ENCODE data around the gene ZNF280B. TPM values are rescaled to one million over a fixed set of nuclear protein-coding genes. Genes with fewer than 3 reads are reported as not detected.

Gene ZNF280B, protein sequence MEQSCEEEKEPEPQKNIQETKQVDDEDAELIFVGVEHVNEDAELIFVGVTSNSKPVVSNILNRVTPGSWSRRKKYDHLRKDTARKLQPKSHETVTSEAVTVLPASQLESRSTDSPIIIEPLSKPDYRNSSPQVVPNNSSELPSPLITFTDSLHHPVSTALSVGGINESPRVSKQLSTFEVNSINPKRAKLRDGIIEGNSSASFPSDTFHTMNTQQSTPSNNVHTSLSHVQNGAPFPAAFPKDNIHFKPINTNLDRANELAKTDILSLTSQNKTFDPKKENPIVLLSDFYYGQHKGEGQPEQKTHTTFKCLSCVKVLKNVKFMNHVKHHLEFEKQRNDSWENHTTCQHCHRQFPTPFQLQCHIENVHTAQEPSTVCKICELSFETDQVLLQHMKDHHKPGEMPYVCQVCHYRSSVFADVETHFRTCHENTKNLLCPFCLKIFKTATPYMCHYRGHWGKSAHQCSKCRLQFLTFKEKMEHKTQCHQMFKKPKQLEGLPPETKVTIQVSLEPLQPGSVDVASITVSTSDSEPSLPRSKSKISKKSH
- total RNA-seq, result under 1 TPM in 3 of 4 donors, not detected in 1; 0.08 to 0.19 (median 0.18) TPM

DNA sequence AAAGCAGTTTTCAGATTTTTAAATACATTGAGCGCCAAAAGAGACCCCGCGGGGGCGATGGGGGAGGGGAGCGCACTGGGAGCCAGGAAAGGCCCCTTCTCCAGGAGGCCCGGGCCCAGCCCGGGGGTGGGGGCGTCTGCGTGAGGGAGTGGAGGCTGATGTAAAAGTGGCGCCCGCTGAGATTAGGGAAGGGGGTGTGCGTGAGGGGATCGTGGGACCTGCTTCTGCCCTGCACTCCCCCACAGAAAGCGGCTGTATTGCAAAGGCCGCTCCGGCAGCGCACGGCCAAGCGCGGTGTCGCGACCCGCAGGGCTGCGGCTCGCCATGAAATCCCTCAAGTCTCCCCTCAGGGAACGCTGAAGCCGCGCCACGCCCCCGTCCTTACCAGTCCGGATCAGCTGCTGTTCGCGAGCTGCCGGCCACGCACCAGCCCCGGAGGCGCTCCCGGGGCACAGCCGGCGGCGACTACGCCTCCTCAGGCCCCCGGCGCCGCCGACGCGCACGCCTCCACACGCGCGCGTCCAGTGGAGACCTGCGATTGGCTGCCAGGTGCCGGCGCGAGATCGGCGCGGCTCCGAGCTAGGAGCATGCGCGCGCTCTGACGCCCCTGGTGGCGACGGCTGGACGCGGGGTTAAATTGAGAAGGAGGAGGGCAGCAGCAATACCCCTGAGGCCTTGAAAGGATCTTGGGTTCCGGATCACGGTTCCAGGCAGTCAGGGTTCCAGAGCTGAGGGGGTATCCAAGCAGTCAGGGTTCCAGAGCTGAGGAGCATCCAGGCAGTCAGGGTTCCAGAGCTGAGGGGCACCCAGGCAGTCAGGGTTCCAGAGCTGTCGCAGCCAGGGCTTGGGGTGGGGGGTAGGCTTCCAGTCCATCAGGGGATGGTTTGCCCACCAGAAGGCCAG, at the start of gene ZNF280B:
ZNF280B (minus strand) TSS at position 469 of the 903 bp plus-strand sequence. CDS start 19,344 bp downstream, outside the sequence.
- 12 to 21% methylated on average over 8 to 15 of the region's 72 CpGs for WGBS, 2 donors
- peak within 1 kb of the TSS; percentile 14 to 67 (median 40) for H3K4me3 ChIP-seq
- peak; percentile 5 for DNase-seq
- peaks cover 0 to 37% (median 1%) of the 10 kb centered on the region in 4 donors for H3K27me3 ChIP-seq
- no peak within 1 kb of the TSS for H3K27ac ChIP-seq
- peaks cover 0 to 24% (median 7%) of the 10 kb centered on the region in 3 donors for H3K9me3 ChIP-seq
- peaks cover 0 to 9% (median 0%) of the 10 kb centered on the region in 3 donors for H3K4me1 ChIP-seq
- intact Hi-C loops (cut with DNase I), result no loop called here
- peak in 1 of 4 donors; percentile 24 for TF ChIP-seq POLR2A (IDR thresholded peaks at IDR 0.05)
- TF ChIP-seq, protein P1, sequence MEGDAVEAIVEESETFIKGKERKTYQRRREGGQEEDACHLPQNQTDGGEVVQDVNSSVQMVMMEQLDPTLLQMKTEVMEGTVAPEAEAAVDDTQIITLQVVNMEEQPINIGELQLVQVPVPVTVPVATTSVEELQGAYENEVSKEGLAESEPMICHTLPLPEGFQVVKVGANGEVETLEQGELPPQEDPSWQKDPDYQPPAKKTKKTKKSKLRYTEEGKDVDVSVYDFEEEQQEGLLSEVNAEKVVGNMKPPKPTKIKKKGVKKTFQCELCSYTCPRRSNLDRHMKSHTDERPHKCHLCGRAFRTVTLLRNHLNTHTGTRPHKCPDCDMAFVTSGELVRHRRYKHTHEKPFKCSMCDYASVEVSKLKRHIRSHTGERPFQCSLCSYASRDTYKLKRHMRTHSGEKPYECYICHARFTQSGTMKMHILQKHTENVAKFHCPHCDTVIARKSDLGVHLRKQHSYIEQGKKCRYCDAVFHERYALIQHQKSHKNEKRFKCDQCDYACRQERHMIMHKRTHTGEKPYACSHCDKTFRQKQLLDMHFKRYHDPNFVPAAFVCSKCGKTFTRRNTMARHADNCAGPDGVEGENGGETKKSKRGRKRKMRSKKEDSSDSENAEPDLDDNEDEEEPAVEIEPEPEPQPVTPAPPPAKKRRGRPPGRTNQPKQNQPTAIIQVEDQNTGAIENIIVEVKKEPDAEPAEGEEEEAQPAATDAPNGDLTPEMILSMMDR (IDR thresholded peaks at IDR 0.05), result peak in 3 of 6 experiments; percentile 14 to 47 (median 15)
- no peaks in the 10 kb centered on the region for H3K36me3 ChIP-seq

DNA sequence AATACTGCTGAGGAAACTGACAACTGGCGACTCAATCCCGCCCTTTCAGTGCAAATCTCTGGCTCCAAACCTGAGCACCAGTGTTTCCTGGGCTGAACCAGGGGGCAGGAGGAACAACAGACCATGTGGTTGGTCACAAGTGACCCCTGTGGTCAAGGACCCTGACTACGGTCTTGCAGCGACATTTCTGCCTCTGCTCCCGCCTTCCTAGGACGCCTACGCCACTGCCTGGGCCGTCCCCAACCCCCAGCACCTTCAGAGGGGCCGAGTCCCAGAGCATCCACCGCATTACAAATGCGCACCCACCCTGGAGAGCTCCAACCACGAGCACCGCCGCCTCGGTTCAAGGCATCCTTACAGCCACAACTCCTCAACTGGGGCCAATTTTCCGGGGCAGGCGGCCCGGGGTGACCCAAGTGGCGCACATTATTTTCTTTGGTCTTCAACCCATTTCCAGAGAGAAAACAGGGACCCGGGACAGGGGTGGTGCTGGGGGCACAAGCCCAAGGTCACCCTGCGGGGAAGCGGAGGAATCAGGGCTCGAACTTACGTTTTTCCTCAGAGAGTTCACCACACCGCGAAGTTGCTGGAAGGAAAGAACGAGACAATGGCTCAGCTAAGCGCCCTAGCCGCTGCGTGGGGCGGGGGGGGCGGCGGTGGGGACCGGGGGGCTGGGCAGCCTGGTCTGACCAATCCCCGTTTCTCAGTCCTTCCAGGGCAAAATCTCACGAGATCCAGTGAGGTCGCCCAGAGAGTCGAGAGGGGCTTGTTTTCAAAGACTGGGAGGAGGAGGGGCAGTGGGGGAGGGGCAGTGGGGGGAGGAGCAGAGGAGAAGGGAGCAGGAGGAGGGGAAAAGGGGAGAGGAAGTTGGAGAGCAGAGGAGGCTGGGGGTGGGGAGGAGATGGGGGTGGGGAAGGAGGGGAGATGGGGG, 48.7 kb upstream of the ZNF280B start:
- no peak for DNase-seq
- H3K4me3 ChIP-seq, result no peak overlapping the region
- 90 to 97% methylated on average over 12 to 15 of the region's 38 CpGs for WGBS, 2 donors
- TF ChIP-seq, protein P1 (IDR thresholded peaks at IDR 0.05), result no peak
- TF ChIP-seq POLR2A (IDR thresholded peaks at IDR 0.05), result no peak
- no peaks in the 10 kb centered on the region for H3K27me3 ChIP-seq
- H3K9me3 ChIP-seq, result no peaks in the 10 kb centered on the region
- H3K36me3 ChIP-seq, result no peaks in the 10 kb centered on the region
- H3K27ac ChIP-seq, result no peak overlapping the region
- no peaks in the 10 kb centered on the region for H3K4me1 ChIP-seq
- intact Hi-C loops (cut with DNase I), result no loop called here

DNA sequence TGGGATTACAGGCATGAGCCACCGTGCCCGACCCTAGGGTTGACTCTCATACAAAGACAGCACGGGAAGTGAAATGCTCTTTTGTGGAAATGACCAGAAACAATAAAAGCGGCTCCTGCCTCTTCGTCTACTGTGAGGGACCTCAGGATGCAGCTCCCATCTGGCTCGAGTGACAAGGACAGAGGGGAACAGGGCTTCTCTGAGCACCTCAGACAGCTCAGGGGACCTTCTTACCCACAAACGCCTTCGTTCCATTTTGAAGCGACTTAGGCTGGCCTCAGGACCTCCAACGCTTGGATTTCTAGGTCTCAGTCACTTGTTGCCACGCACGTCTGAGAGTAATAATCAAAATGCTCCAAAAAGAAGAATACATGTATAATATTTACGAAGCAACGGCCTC, 48.0 kb upstream of the ZNF280B start:
- H3K9me3 ChIP-seq, result no peaks in the 10 kb centered on the region
- WGBS, 2 donors, result 78 to 83% methylated on average over 9 of the region's 14 CpGs
- no peak overlapping the region for H3K4me3 ChIP-seq
- H3K4me1 ChIP-seq, result no peaks in the 10 kb centered on the region
- H3K27ac ChIP-seq, result no peak overlapping the region
- no peaks in the 10 kb centered on the region for H3K36me3 ChIP-seq
- no peaks in the 10 kb centered on the region for H3K27me3 ChIP-seq
- intact Hi-C loops (cut with DNase I), result no loop called here
- no peak for DNase-seq
- TF ChIP-seq, protein P1 (IDR thresholded peaks at IDR 0.05), result no peak
- no peak for TF ChIP-seq POLR2A (IDR thresholded peaks at IDR 0.05)

DNA sequence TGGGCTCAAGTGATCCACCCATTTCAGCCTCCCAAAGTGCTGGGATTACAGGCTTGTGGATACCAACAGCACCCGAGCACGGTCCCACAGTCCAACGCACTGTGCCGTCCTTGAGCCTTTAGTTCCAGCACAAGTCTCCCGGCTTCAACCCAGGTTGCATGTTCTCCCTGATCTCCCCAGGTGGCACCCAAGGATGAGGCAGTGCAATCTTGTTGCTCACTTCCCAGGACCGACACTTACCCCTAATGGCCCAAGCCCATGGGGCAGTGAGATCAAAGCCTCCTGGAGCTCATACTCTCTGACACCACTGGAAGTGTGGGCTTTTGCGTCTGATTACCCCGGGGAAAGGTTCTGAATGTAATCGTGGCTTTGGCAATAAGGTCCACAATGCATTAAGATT, 47.1 kb upstream of the ZNF280B start:
- no peaks in the 10 kb centered on the region for H3K36me3 ChIP-seq
- H3K4me3 ChIP-seq, result no peak overlapping the region
- TF ChIP-seq POLR2A (IDR thresholded peaks at IDR 0.05), result no peak
- TF ChIP-seq, protein P1 (IDR thresholded peaks at IDR 0.05), result no peak
- DNase-seq, result no peak
- no peak overlapping the region for H3K27ac ChIP-seq
- no peaks in the 10 kb centered on the region for H3K27me3 ChIP-seq
- no peaks in the 10 kb centered on the region for H3K9me3 ChIP-seq
- intact Hi-C loops (cut with DNase I), result no loop called here
- no peaks in the 10 kb centered on the region for H3K4me1 ChIP-seq
- WGBS, 2 donors, result 86 to 89% methylated on average over 8 to 9 of the region's 9 CpGs
